Calu3 (cell line): ENCODE results near the gene SIRPB2. TPM values are rescaled to one million over a fixed set of nuclear protein-coding genes. Genes with fewer than 3 reads are reported as not detected.

Experiments
- Bru-seq: library from RNA; stranded (reverse); fragments of 400-500 nt; gene quantifications from one replicate; lab custom pipeline; 2021; lab: Mats Ljungman, UMichigan
- BruChase-seq, 2 experiments: library from RNA; stranded (reverse); fragments of 400-500 nt; gene quantifications; one replicate each; lab custom pipeline; 2021; lab: Mats Ljungman, UMichigan
- BruUV-seq: library from RNA; stranded (reverse); fragments of 400-500 nt; replicated peaks from 2 replicates; lab custom pipeline; 2021; lab: Mats Ljungman, UMichigan
- CTCF ChIA-PET: fragments of 300-600 bp; sonication (Branson Sonifier 250); formaldehyde crosslinking; loops from one replicate; lab custom pipeline; 2022; ENCODE audit warnings: antibody characterized with exemption; lab: Charles Lee
- DNase-seq: peaks from one replicate; pipeline ENCODE4 v3.0.0; 2022
- H3K27ac Mint-ChIP-seq: one replicate; pipeline ENCODE4 v1.8.0; 2022; ENCODE audit warnings: mixed read lengths; ENCODE audit not compliant: unreplicated experiment
- H3K27me3 Mint-ChIP-seq: one replicate; pipeline ENCODE4 v1.8.0; 2022; ENCODE audit warnings: mixed read lengths; ENCODE audit not compliant: unreplicated experiment
- H3K36me3 Mint-ChIP-seq: one replicate; pipeline ENCODE4 v1.8.0; 2022; ENCODE audit warnings: mild to moderate bottlenecking, moderate library complexity, mixed read lengths; ENCODE audit not compliant: insufficient read depth, unreplicated experiment
- H3K4me1 Mint-ChIP-seq: one replicate; pipeline ENCODE4 v1.8.0; 2022; ENCODE audit warnings: mild to moderate bottlenecking, low read depth, mixed read lengths; ENCODE audit not compliant: unreplicated experiment
- H3K4me3 Mint-ChIP-seq: one replicate; pipeline ENCODE4 v1.8.0; 2022; ENCODE audit warnings: mild to moderate bottlenecking, low read depth, moderate library complexity, mixed read lengths; ENCODE audit not compliant: unreplicated experiment
- H3K9me3 Mint-ChIP-seq: one replicate; pipeline ENCODE4 v1.8.0; 2022; ENCODE audit warnings: low read depth, mixed read lengths; ENCODE audit not compliant: unreplicated experiment
- intact Hi-C: fragments of 100-400 bp; cut with micrococcal nuclease; formaldehyde crosslinking; loops from one replicate; pipeline ENCODE4 v1.10.0; 2022; ENCODE audit not compliant: unreplicated experiment
- long read RNA-seq: library from polyadenylated mRNA; stranded (forward); transcript quantifications from one replicate; pipeline ENCODE4 v2.0.0, GENCODE V29; 2022
- total RNA-seq: library from RNA; stranded (reverse); gene quantifications from 2 replicates; pipeline ENCODE4 v1.2.3, GENCODE V29; 2022
- TF ChIP-seq, protein P1 (sequence below): fragments of 200-600 bp; IDR thresholded peaks from one replicate; pipeline ENCODE4 v1.8.0; 2022; ENCODE audit warnings: antibody characterized with exemption; ENCODE audit not compliant: unreplicated experiment

SIRPB2 gene
- total RNA-seq (0.57 and 1.1 TPM in 2 replicates), Bru-seq, nascent RNA (percentile 25 among the genes with signal in this experiment), BruChase-seq, experiment 1, labeled RNA remaining after a 6-hour chase (percentile 18 among the genes with signal in this experiment), BruChase-seq, experiment 2, labeled RNA remaining after a 2-hour chase (percentile 15 among the genes with signal in this experiment)
- long read RNA-seq, partial matches to known transcripts, result 3 of 4 reads
- long read RNA-seq, other reads (novel, unspliced or antisense), result 1 of 4 reads

DNA sequence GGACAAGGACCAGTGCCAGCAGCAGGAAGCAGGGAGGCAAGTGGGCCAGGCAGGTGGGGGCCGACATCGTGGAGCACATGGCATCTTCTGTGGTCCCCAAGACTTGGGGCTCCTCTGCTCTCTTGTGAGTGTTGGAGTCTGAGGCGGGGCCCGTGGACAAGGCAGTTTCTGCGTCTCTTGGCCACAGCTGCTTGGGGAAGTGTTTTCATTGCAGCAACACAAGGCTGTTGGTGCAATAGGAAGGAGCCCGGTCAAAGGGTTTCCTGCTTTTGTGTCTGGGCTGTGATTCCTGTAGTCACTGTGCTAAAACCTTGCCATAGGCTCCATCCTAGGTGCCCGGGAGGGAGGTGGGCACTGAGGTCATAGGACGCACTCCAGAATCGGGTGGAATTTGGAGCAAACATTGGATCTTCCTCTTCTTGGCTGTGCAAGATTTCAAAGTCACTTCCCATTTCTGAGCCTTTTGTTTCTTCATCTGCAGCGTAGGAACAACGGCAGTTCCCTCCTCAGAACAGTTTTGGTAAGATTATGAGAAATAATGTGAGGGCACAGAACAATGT is at the start of gene SIRPB2:
Gene SIRPB2, minus strand, starts transcription at position 140 of the 560 bp plus-strand sequence. Its CDS starts 61 bp downstream, at position 79.
- no TSS peak for BruUV-seq
- no peaks in the 10 kb centered on the region for H3K27me3 Mint-ChIP-seq

DNA sequence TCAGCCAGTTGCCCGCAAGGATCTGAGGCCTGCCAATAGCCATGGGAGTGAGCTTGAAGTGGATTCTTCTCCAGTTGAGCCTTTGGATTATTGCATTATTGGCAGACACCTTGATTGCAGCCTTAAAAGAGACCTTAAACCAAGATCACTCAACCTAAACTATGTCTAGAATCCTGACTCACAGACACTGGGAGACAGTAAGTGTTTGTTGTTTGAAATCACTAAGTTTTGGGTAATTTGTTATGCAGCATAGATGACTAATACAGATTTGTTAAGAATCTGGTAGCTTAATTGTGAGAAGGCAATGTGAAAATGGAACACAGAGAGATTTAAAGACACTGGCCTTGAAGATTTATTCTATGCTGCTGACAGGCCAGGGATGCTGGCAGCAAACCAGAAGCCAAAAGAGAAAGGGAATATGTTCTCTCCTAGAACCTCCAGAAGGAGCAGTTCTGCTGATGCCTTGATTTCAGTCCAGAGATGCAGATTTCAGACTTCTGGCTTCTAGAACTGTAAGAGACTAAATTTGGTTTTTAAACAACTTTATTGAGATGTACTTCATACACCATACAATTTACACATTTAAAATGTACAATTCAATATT is 48.7 kb upstream of the SIRPB2 start:
- intact Hi-C loops, result no loop called here
- H3K4me3 Mint-ChIP-seq, result no peak overlapping the region
- H3K27me3 Mint-ChIP-seq, result peaks cover 67% of the 10 kb centered on the region
- no peaks in the 10 kb centered on the region for H3K9me3 Mint-ChIP-seq
- CTCF ChIA-PET, result no interaction called here
- H3K4me1 Mint-ChIP-seq, result no peaks in the 10 kb centered on the region
- BruUV-seq, result no TSS peak
- TF ChIP-seq, protein P1, sequence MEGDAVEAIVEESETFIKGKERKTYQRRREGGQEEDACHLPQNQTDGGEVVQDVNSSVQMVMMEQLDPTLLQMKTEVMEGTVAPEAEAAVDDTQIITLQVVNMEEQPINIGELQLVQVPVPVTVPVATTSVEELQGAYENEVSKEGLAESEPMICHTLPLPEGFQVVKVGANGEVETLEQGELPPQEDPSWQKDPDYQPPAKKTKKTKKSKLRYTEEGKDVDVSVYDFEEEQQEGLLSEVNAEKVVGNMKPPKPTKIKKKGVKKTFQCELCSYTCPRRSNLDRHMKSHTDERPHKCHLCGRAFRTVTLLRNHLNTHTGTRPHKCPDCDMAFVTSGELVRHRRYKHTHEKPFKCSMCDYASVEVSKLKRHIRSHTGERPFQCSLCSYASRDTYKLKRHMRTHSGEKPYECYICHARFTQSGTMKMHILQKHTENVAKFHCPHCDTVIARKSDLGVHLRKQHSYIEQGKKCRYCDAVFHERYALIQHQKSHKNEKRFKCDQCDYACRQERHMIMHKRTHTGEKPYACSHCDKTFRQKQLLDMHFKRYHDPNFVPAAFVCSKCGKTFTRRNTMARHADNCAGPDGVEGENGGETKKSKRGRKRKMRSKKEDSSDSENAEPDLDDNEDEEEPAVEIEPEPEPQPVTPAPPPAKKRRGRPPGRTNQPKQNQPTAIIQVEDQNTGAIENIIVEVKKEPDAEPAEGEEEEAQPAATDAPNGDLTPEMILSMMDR, result no peak
- no peak for DNase-seq
- no peak overlapping the region for H3K27ac Mint-ChIP-seq
- no peaks in the 10 kb centered on the region for H3K36me3 Mint-ChIP-seq

More for the DNA sequence above, at the start of gene SIRPB2:
- CTCF ChIA-PET, result interaction anchor here (1.2 to 1.4 kb wide), 2 partner anchors 12 to 21 kb away, joined by 3 to 4 read pairs; no protein-coding TSS in a partner anchor
- intact Hi-C loops, result no loop called here
- Mint-ChIP-seq H3K9me3 (no peaks in the 10 kb centered on the region), H3K36me3 (no peaks in the 10 kb centered on the region), H3K27ac (peak within 1 kb of the TSS; percentile 68), H3K4me1 (peaks cover 20% of the 10 kb centered on the region), H3K4me3 (no peak within 1 kb of the TSS)
- no peak for DNase-seq
- TF ChIP-seq, protein P1, result no peak

DNA sequence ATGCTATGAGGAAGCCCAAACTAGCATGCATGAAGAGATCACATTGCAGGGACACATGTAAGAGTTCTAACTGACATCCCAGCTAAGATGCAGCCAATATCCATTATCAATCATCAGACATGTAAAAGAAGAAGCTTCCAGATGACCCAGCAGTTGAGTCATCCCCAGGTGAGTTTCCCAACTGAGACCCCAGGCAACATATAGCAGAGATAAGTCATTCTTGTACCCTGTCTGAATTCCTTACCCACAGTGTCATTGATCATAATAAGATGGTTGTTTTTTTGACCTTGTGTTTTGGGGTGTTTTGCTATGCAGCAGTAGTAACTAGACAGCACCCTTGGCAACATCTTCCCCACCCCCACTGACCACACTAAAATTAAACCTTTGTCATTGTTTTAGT is 47.4 kb upstream of the SIRPB2 start:
- no peak overlapping the region for H3K4me3 Mint-ChIP-seq
- CTCF ChIA-PET, result no interaction called here
- peaks cover 54% of the 10 kb centered on the region for H3K27me3 Mint-ChIP-seq
- no TSS peak for BruUV-seq
- no peak overlapping the region for H3K27ac Mint-ChIP-seq
- no peak for DNase-seq
- intact Hi-C loops, result no loop called here
- TF ChIP-seq, protein P1, result no peak
- no peaks in the 10 kb centered on the region for H3K4me1 Mint-ChIP-seq
- no peaks in the 10 kb centered on the region for H3K36me3 Mint-ChIP-seq
- H3K9me3 Mint-ChIP-seq, result no peaks in the 10 kb centered on the region

DNA sequence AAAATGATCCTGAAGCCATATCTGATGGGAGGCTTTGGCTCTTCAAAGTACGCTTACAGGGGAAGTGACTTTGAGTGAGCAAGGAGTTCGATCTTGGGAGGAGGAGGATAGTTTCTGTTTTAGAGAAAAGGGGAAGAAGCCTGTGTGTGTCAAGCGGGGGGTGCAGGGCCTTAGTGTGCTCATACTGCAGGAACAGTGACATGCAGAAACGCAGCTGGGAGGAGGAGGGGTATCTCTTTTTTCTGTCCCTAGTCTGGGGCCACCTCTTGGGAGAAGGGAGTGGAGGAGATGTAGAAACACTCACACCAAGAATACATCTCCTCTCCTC is 46.5 kb upstream of the SIRPB2 start:
- Mint-ChIP-seq H3K4me1 (no peaks in the 10 kb centered on the region), H3K9me3 (no peaks in the 10 kb centered on the region), H3K27me3 (peaks cover 44% of the 10 kb centered on the region), H3K36me3 (no peaks in the 10 kb centered on the region), H3K27ac (no peak overlapping the region), H3K4me3 (no peak overlapping the region)
- no peak for DNase-seq
- CTCF ChIA-PET, result interaction anchor here (0.6 kb wide), 1 partner anchor 580 kb away, joined by 3 read pairs; no protein-coding TSS in a partner anchor
- intact Hi-C loops, result no loop called here
- BruUV-seq, result no TSS peak
- TF ChIP-seq, protein P1, result no peak
